ENCODE measurements around the gene CLSTN3. TPM values are rescaled to one million over a fixed set of nuclear protein-coding genes. Genes with fewer than 3 reads are reported as not detected.

CLSTN3 gene
- total and polyA plus RNA-seq, 2 of the 8 experiments (the other 6 are each of a cell fraction or from before 2014, with no cell fraction given) = 20.4 to 26.3 TPM

DNA sequence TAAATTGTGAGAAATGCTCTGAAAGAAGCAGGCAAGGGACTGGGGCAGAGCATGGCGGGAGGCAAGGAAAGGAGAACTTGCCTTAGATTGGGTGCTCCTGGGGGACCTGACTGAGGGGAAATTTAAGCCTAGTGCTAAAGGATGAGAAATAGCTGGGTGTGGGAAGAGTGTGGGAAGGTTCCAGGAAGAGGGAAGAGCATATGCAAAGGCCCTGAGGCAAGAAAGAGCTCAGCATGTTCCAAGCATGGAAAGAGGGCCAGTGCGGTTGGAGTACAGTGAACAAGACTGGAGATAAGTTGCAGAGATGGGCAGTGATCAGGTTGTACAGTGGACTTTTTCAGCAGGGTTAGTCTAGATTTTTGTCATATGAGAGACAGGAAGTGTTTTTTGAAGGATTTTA is 9.0 kb downstream of the CLSTN3 start:
- no peak overlapping the region for H2BK20ac ChIP-seq (ENCODE audit: low read length)
- no peak overlapping the region for H3K4ac ChIP-seq (replicated peaks; ENCODE audit: insufficient read length, low read depth, low read length)
- no peak overlapping the region for H3K23ac ChIP-seq (ENCODE audit: insufficient read length)
- no peaks in the 10 kb centered on the region for H3K79me2 ChIP-seq (ENCODE audit: control insufficient read depth in 1 of 2, insufficient read depth in 2 of 2, low read length in 2 of 2)
- H3K56ac ChIP-seq (replicated peaks; ENCODE audit: insufficient read length, low read depth, low read length) = no peak overlapping the region
- no peak overlapping the region for H2BK120ac ChIP-seq (replicated peaks; ENCODE audit: low read depth, low read length)
- H2AK5ac ChIP-seq (ENCODE audit: low read depth, low read length) = no peak overlapping the region
- ChIA-PET CTCF (ENCODE audit: partially characterized antibody) (interaction anchor here (1.0 to 9.8 kb wide), 6 partner anchors 8 to 50 kb away, joined by 3 to 151 read pairs (median 4); partner anchors contain the start of gene PEX5), POLR2A (ENCODE audit: partially characterized antibody) (interaction anchor here (1.2 kb wide), 1 partner anchor 30 kb away, joined by 3 read pairs; the partner anchor contains the start of gene C1RL)
- H3K4me2 ChIP-seq (ENCODE audit: insufficient read depth in 1 of 2, low read depth in 2 of 2, low read length in 2 of 2) = no peak overlapping the region
- peaks cover 4 to 22% (median 9%) of the 10 kb centered on the region in 4 experiments; a peak in 7 of 8 replicates for H3K36me3 ChIP-seq (ENCODE audit: control insufficient read depth in 2 of 4, insufficient read depth in 4 of 4, low read length in 3 of 4)
- DNase-seq (ENCODE audit: low read depth in 1 of 2, low spot score in 2 of 2) = no peak
- FAIRE-seq = no peak
- H4K91ac ChIP-seq (replicated peaks; ENCODE audit: insufficient read length, low read length) = no peak overlapping the region
- H3K79me1 ChIP-seq (ENCODE audit: low read depth, low read length) = no peaks in the 10 kb centered on the region
- H3K27me3 ChIP-seq (replicated peaks in 1 of 4; ENCODE audit: control insufficient read depth in 3 of 4, extremely low read depth in 1 of 4, insufficient read depth in 3 of 4, low read length in 3 of 4) = no peaks in the 10 kb centered on the region
- no peak overlapping the region for H4K8ac ChIP-seq (ENCODE audit: extremely low read depth, insufficient read depth, low read length)
- WGBS, 2 experiments (ENCODE audit: extremely low coverage in 1 of 2, insufficient coverage in 1 of 2, insufficient read length in 1 of 2, insufficient replicate concordance in 2 of 2, low coverage in 1 of 2, low lambda C conversion rate in 2 of 2, missing lambda C conversion rate in 1 of 2) = 89% methylated on average over 2 of the region's 2 CpGs; no CpG with 5 or more reads in 1 of the 2 experiments
- H3K18ac ChIP-seq (ENCODE audit: extremely low read depth, low read length) = no peak overlapping the region
- no peak overlapping the region for H3K14ac ChIP-seq (ENCODE audit: insufficient read length)
- H2AFZ ChIP-seq (ENCODE audit: low read length) = no peak overlapping the region
- no peaks in the 10 kb centered on the region for H3K23me2 ChIP-seq (ENCODE audit: low read depth, low read length)
- TF ChIP-seq SP4 (IDR thresholded peaks at IDR 0.05; ENCODE audit: low read length) (no peak), SUZ12 (IDR thresholded peaks at IDR 0.05; ENCODE audit: low read length) (no peak), TAF7 (optimal IDR thresholded peaks at IDR 0.05; ENCODE audit: borderline replicate concordance, low read depth, low read length) (no peak)
- TF ChIP-seq, protein P1, sequence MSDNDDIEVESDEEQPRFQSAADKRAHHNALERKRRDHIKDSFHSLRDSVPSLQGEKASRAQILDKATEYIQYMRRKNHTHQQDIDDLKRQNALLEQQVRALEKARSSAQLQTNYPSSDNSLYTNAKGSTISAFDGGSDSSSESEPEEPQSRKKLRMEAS (IDR thresholded peaks at IDR 0.05) = no peak
- TF ChIP-seq, protein P2, sequence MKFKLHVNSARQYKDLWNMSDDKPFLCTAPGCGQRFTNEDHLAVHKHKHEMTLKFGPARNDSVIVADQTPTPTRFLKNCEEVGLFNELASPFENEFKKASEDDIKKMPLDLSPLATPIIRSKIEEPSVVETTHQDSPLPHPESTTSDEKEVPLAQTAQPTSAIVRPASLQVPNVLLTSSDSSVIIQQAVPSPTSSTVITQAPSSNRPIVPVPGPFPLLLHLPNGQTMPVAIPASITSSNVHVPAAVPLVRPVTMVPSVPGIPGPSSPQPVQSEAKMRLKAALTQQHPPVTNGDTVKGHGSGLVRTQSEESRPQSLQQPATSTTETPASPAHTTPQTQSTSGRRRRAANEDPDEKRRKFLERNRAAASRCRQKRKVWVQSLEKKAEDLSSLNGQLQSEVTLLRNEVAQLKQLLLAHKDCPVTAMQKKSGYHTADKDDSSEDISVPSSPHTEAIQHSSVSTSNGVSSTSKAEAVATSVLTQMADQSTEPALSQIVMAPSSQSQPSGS (IDR thresholded peaks at IDR 0.05; ENCODE audit: low read length) = no peak
- no peak overlapping the region for H2BK12ac ChIP-seq (ENCODE audit: low read depth, low read length)
- no peak overlapping the region for H2BK5ac ChIP-seq (ENCODE audit: low read depth, low read length)
- H3K4me3 ChIP-seq (ENCODE audit: extremely low read depth in 1 of 4, insufficient read depth in 2 of 4, low read depth in 3 of 4, low read length in 4 of 4) = no peak overlapping the region
- peaks cover 0 to 3% of the 10 kb centered on the region in 2 experiments for H4K20me1 ChIP-seq (replicated peaks in 1 of 2; ENCODE audit: control insufficient read depth in 1 of 2, insufficient read depth in 2 of 2, low read length in 2 of 2)
- no peak overlapping the region for H4K5ac ChIP-seq (ENCODE audit: insufficient read length, low read depth, low read length)
- H3K4me1 ChIP-seq (replicated peaks in 1 of 4; ENCODE audit: control insufficient read depth in 3 of 4, insufficient read depth in 4 of 4, low read length in 3 of 4) = no peaks in the 10 kb centered on the region
- H3K9ac ChIP-seq (replicated peaks in 1 of 4; ENCODE audit: extremely low read depth in 1 of 4, low read depth in 3 of 4, low read length in 3 of 4) = no peak overlapping the region
- peaks cover 0 to 3% of the 10 kb centered on the region in 2 experiments; a peak in 1 of 4 replicates for H3K9me3 ChIP-seq (ENCODE audit: insufficient read depth in 2 of 2, low read depth in 1 of 2, low read length in 1 of 2)
- no peak overlapping the region for H3K27ac ChIP-seq (ENCODE audit: low read depth, low read length)
- H2BK15ac ChIP-seq (ENCODE audit: low read length) = no peak overlapping the region
